GM21526 (cell line): ENCODE measurements around the gene VPS37B.
A peak's percentile ranks its signal among the peaks of the same experiment; 100 is the strongest.
"Not testable (repeated sequence)": the region's sequence is repeated elsewhere in the genome, so short reads cannot be mapped to it uniquely, and the experiment has no call there.

Experiments used
- ATAC-seq: cut with Tn5 transposase; IDR thresholded peaks from one replicate; pipeline ENCODE4 v1.9.1; 2021; ENCODE audit warnings: moderate library complexity; ENCODE audit not compliant: unreplicated experiment, low FRiP score

VPS37B gene

DNA sequence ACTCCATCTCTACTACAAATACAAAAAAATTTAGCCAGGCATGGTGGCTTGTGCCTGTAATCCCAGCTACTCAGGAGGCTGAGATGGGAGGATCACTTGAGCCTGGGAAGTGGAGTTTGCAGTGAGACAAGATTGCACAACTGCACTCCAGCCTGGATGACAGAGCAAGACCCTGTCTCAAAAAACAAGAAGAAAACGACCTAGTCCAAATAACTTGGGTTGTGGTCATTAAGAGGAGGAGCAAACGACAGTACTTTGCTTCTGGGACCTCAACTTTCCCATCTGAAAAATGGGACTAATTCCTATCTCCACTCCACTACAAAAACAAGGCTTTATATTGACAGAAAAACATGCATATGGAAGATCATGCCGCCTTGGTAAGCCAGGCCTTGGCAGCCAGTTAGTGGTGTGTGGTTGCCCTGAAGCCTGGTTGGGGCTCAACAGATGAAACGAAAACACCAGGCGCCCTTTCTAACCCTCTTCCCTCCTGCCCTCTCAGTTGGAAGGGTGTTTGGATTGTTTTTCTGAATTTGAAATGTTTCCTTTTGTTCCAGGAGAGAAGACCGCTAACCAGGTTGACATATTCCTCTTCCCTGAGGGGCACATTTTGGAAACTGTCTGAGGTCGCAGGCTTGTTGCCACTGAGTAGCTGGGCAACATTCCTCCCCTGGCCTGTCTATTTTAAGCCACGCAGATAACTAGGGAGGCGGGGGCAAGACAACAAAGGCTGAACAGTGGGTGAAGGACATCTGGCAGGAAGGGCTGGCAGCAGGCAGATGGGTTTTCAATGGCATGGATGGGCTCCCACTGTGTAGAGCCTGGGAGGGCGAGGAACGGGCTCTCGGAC, 13.7 kb upstream of the VPS37B start:
- ATAC-seq = no peak

DNA sequence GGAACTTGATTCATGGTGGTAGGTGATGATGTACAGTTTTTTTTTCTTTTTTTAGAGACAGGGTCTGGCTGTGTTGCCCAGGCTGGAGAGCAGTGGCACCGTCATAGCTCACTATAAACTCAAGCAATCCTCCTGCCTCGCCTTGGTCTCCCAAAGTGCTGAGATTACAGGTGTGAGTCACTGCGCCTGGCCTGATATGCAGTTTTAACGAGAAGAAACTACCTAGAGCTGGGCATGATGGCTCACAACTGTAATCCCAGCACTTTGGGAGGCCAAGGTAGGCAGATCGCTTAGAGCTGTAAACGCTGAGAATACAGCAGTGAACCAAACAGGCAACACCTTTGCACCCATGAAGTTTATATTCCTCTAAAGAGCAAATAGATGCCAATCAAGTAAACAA, 13.0 kb upstream of the VPS37B start:
- no peak for ATAC-seq

- not testable (repeated sequence) for ATAC-seq
These were observed 9.3 kb upstream of the VPS37B start for GRCh38 chr12:122905258-122905657.

DNA sequence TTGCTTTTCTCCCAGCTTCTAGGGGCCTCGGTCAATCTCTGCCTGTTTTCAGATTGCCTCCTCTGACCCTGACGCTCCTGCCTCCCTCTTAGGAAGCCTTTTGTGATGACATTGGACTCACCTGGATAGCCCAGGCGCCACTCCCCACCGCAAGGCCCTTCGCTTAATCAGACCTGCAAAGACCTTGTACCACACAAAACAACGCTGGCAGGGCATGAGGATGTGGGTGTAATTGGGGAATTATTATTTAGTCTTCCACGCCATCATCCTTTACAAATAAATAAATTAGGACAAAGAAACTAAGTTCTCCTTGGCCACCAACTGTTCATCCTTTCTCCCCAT, 7.7 kb upstream of the VPS37B start:
- ATAC-seq = no peak

DNA sequence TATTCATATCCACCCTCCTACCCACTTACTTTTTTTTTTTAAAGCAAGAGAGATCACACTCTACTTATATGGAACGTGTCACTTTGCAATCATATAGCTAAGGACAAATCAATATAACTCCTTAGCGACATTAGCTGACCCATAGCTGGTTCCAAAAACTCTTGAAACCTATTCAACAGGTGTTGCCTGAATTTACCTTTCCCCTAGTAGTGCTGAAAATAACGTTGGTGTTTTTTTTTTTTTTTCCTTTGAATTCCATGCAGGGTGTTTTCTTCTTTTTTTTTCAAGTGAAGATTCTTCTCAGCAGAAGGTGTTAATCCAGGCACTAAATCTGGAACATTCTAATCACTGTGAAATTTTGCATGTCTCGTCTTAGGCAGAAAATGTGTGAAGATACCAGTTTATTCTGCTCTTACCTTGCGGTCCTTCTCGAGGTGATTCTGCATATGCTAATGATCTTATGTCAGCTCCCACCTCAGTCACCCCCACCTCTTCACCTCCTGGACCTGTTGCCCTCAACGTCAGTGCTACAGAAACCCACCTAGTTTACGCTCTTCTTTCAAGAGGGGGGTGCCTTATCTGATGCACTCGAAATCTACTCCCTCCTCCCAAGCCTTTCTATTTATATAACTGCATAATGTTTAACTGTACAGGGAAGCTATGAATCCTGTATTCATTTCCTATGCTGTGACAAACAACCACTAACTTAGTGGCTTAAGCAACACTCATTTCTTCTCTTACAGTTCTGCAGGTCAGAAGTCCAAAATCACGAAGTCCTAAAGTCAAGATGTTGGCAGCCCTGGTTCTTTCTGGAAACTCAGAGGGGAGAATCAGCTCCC, 7.1 kb upstream of the VPS37B start:
- ATAC-seq = no peak

DNA sequence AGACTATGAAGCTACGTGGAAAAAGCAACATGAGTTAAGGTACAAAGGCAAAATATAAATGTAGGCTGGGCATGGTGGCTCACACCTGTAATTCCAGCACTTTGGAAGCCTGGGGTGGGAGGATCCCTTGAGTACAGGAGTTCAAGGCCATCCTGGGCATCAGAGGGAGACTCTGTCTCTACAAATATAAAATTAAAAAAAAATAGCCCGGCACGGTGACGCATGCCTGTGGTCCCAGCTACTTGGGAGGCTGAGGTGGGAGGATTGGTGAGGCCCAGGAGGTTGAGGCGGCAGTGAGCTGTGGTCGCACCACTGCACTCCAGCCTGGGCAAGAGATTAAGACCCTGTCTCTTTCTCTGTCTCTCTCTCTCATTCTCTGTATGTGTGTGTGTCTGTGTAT, 4.0 kb upstream of the VPS37B start:
- no peak for ATAC-seq

GRCh38 chr12:122896662-122897061, 738 bp upstream of the VPS37B start:
- no peak for ATAC-seq

GRCh38 chr12:122895320-122895703, 612 bp downstream of the VPS37B start:
- no peak for ATAC-seq

- no peak for ATAC-seq
These were observed 1.5 kb downstream of the VPS37B start for GRCh38 chr12:122894193-122895121.

DNA sequence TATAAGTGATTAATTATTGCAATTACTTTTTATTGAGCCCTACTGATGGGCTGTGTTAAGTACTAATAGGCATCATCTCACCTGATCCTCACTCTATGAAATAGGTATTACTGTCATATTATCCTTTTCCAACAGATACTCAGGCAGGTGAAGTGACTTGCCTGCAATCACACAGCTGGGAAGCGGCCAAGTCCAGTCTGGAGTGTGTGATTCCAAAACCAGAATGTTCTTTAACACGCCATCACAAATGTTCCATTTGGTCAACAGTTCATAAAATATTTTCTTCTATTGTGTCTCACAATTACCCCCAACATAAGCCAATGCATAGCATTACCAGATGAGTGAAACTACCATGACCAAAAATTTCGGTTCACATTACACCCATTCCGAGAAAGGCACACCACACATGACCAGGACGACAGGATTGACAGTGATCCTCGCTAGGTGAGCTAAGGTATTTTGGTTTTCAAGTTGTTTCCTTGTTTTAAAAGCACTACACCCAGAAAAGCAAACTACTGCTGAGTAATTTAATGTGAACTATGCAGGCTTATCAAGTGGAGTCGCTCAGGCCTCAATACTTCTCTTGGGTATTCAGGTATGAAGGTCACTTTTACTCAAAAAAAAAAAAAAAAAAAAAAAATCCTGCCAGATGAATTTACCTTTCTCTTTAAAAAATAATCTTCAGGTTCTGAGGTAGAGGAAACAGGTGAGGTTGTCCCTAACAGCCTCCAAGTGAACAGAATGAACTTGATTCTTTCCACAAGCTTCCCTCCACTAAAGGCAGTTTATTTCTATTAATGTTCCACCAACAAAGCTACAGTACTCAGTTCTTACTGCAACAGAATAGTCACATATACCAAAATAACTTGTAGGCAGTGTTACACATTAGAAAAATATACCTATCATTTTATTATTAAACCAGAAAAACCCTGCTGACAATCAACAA, 2.4 kb downstream of the VPS37B start:
- ATAC-seq = no peak

DNA sequence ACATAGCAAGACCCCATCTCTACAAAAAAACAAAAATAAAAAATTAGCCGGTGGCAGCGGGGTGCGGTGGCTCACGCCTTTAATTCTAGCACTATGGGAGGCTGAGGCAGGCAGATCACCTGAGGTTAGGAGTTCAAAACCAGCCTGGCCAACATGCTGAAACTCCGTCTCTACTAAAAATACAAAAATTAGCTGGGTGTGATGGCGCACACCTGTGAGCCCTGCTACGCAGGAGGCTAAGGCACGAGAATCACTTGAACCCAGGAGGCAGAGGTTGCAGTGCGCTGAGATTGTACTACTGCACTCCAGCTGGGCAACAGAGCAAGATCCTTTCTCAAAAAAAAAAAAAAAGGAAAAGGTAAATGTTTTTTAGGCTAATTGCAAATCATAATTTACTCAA, 3.2 kb downstream of the VPS37B start:
- ATAC-seq = not testable (repeated sequence)

DNA sequence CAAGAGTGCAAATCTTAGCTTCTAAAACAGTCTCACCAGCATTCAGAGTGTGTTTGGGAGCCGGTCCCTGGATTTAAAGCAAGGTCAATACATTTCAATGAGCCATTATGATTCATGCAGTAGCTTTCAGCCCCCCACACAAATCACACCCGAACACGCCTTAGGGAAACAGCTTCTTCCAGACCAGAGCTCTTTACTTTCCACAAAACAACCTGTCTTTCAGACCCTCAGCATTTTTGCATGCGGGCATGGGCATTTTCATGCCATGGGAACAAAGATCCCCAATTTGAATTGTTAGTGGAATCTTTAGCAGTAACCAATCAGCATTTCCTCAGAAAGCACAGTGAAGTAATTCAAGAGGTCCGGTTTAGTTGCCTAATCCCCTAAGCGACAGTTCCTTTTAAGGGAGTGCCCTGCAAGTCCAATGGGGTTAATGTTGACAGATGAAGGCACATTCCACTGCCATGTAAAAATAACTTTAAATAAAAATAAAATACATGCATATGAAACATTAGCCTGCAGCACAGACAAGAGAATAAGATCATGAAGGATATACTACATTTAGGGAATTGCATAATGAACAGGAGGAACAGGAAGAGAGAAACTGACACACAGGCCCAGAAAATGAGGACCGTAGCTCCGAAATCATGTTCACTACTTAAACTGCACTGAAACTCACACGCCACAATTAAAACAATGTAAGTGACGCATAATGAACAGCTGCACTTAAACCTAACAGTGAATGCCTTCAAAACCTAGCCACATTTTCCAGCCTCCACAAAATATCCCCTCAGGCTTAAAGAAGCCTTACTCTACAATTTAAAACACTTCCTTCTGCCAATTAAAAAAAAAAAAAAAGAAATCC, 4.0 kb downstream of the VPS37B start:
- no peak for ATAC-seq

- ATAC-seq = no peak
These were observed 6.0 kb downstream of the VPS37B start for GRCh38 chr12:122889761-122890520.

DNA sequence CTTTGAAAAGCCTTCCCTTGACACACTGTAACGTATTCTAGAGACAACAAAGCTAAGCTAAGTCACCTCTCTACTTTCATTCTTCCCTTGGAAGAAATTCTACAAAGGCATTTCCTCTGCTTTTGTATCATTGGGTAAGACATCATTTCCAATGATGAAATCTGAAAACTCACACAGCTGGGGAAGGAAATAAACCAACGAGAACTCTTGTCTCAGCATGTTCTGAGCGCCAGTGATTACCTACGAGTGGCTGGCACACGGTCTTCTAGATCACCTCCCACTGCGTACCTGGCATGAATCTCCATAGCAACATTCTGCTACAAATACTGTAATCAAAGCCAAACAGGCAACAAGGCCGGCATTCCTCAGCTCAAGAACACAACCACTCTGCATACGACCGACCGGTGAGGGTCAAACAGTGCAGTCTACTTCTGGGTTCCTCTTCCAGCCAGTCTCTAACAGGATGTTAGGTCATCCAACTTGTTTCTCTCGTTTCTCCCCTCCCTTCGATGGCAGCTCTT, 7.6 kb downstream of the VPS37B start:
- ATAC-seq = no peak

- peak; percentile 25 for ATAC-seq
These were observed 8.1 kb downstream of the VPS37B start for GRCh38 chr12:122887819-122888212.

GRCh38 chr12:122886851-122887818, 8.8 kb downstream of the VPS37B start:
- peak; percentile 60 for ATAC-seq

GRCh38 chr12:122886161-122886560, 9.8 kb downstream of the VPS37B start:
- ATAC-seq = no peak
